Activated naive CD4-positive, alpha-beta T cell treated with anti-CD3 and anti-CD28 coated beads, Interleukin-2, amount 50 U/mL, for 72 hours (primary cell): Measurements from ENCODE around the gene UGT1A4. TPM values are rescaled to one million over a fixed set of nuclear protein-coding genes. Genes with fewer than 3 reads are reported as not detected.

Experiments
- ATAC-seq, 2 donors: fragments of 150-1000 bp; cut with Tn5 transposase; 2 replicates each; pipeline ENCODE4 v1.10.0; 2021; ENCODE audit warnings: mild to moderate bottlenecking in 2 of 2, moderate library complexity in 2 of 2
- DNase-seq, 2 donors: peaks; one replicate each; pipeline ENCODE4 v3.0.0; 2021 to 2022; ENCODE audit warnings: low spot score in 2 of 2
- H3K27ac Mint-ChIP-seq, 2 donors: one replicate each; pipeline ENCODE4 v1.8.0; 2022; ENCODE audit warnings: mild to moderate bottlenecking in 2 of 2, mixed read lengths in 2 of 2
- H3K36me3 Mint-ChIP-seq, 2 donors: one replicate each; pipeline ENCODE4 v1.8.0; 2022; ENCODE audit warnings: mixed read lengths in 2 of 2
- H3K9me3 Mint-ChIP-seq, 2 donors: one replicate each; pipeline ENCODE4 v1.8.0; 2022; ENCODE audit warnings: mixed read lengths in 2 of 2
- total RNA-seq, 2 donors: library from RNA; stranded (reverse); gene quantifications; one replicate each; pipeline ENCODE4 v1.2.3, GENCODE V29; 2022

The UGT1A4 gene
- total RNA-seq, 2 donors from 2014 or later = not detected

- Mint-ChIP-seq H3K36me3 (no peaks in the 10 kb centered on the region), H3K27ac (no peak overlapping the region), H3K9me3 (no peaks in the 10 kb centered on the region)
- peak in 1 of 2 donors; percentile 9 for DNase-seq
- no peak for ATAC-seq
Measured at GRCh38 chr2:233807966-233808935, 89.7 kb downstream of the UGT1A4 start.

GRCh38 chr2:233810385-233810784 is 91.8 kb downstream of the UGT1A4 start:
- ATAC-seq (no peak), DNase-seq (no peak)
- no peaks in the 10 kb centered on the region for H3K9me3 Mint-ChIP-seq
- no peaks in the 10 kb centered on the region for H3K36me3 Mint-ChIP-seq
- H3K27ac Mint-ChIP-seq = no peak overlapping the region

DNA sequence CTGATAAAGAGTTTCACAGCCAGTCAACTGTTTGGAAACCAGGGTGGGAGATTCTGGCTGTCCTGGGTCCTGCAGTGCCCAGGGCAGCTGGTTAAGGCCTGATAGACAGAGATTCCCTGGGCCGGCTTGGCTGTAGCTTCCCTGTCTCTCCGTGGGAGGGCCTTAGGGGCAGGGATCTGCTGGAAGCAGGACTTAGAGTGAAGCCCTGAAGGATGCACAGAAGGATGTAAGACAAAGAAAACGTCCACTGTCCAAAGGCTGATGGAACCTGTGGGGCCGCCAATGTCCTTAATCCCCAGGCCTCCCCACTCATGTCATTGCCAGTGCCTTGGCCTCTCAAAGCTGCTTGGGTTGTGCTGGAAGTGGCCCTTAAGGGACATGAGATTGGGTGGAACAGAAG is 92.6 kb downstream of the UGT1A4 start:
- no peaks in the 10 kb centered on the region for H3K36me3 Mint-ChIP-seq
- no peaks in the 10 kb centered on the region for H3K9me3 Mint-ChIP-seq
- H3K27ac Mint-ChIP-seq = no peak overlapping the region
- DNase-seq (peak in 1 of 2 donors; percentile 14), ATAC-seq (no peak)

GRCh38 chr2:233811732-233812131 is 93.2 kb downstream of the UGT1A4 start:
- no peaks in the 10 kb centered on the region for H3K36me3 Mint-ChIP-seq
- H3K27ac Mint-ChIP-seq = no peak overlapping the region
- DNase-seq = peak in 1 of 2 donors; percentile 16
- H3K9me3 Mint-ChIP-seq = no peaks in the 10 kb centered on the region
- ATAC-seq = no peak

- Mint-ChIP-seq H3K36me3 (no peaks in the 10 kb centered on the region), H3K27ac (no peak overlapping the region), H3K9me3 (no peaks in the 10 kb centered on the region)
- DNase-seq (peak in 1 of 2 donors; percentile 14), ATAC-seq (no peak)
Measured at GRCh38 chr2:233813236-233814055, 94.9 kb downstream of the UGT1A4 start.

DNA sequence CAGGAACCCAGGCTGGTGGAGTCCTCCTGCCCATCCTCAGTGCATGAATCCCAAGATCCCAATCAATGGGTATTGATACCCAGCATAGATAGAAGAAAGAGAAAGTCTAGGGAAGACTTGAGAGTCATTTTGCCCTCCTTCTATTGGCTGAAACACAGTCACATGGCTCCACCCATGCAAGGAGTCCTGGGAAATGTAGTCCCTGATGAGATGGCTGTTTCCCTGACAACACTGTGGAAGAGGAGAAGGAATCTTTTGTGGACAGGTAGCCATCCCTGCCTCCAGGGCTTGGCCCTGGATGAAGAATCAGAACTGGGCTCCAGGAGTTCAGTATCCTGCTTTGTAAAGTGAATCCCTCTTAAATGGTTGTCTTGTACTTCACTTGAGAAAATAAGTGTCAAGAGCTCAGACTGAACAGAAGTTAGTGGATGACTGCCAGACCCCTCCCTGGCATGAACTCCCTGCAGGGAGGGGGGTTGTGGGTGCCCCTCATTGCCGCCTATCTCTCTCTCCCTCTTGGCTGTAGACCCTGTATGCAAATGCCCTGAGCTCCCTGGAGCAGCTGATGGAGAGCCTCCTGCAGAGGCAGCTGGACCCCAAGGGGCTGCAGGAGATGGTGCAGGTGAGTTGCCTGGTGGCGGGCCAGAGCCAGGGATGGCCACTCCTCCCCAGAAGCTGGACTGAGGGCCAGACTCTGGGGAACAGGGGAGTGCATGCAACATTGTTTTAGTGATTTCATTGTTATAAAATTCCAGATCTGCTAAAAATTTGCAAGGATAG is 95.7 kb downstream of the UGT1A4 start:
- H3K9me3 Mint-ChIP-seq = no peaks in the 10 kb centered on the region
- ATAC-seq (peak in 1 of 2 donors; percentile 47), DNase-seq (peak in 1 of 2 donors; percentile 33)

GRCh38 chr2:233815861-233816260 is 97.3 kb downstream of the UGT1A4 start:
- no peaks in the 10 kb centered on the region for H3K36me3 Mint-ChIP-seq
- no peak overlapping the region for H3K27ac Mint-ChIP-seq
- no peaks in the 10 kb centered on the region for H3K9me3 Mint-ChIP-seq
- ATAC-seq (no peak), DNase-seq (no peak)

More for the DNA sequence above, 95.7 kb downstream of the UGT1A4 start:
- Mint-ChIP-seq H3K27ac (no peak overlapping the region), H3K36me3 (no peaks in the 10 kb centered on the region)

GRCh38 chr2:233816334-233816733 is 97.8 kb downstream of the UGT1A4 start:
- Mint-ChIP-seq H3K9me3 (no peaks in the 10 kb centered on the region), H3K36me3 (no peaks in the 10 kb centered on the region)

DNA sequence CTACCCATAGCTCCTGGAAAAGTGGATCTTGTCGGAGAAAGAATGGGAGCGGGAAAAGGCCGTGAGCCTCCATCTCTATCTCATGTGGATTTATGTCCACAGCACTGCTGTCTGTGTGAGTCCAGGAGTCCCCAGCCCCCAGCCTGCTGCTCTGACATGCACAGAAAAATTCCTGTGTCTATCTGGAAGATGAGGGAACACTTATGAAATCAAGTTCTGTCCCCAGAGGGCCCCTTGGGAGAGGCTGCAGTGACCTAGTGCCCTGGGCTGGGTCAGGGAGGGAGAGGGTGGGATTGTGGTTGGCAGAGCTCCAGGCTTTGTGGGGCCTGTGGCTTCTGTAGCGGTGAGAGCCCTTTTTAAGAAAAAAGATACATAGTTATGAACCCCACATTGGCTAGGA is 98.2 kb downstream of the UGT1A4 start:
- Mint-ChIP-seq H3K27ac (no peak overlapping the region), H3K9me3 (no peaks in the 10 kb centered on the region), H3K36me3 (no peaks in the 10 kb centered on the region)
- DNase-seq (no peak), ATAC-seq (no peak)

More at GRCh38 chr2:233816334-233816733, 97.8 kb downstream of the UGT1A4 start:
- DNase-seq (peak in 1 of 2 donors; percentile 23), ATAC-seq (no peak)
- no peak overlapping the region for H3K27ac Mint-ChIP-seq

DNA sequence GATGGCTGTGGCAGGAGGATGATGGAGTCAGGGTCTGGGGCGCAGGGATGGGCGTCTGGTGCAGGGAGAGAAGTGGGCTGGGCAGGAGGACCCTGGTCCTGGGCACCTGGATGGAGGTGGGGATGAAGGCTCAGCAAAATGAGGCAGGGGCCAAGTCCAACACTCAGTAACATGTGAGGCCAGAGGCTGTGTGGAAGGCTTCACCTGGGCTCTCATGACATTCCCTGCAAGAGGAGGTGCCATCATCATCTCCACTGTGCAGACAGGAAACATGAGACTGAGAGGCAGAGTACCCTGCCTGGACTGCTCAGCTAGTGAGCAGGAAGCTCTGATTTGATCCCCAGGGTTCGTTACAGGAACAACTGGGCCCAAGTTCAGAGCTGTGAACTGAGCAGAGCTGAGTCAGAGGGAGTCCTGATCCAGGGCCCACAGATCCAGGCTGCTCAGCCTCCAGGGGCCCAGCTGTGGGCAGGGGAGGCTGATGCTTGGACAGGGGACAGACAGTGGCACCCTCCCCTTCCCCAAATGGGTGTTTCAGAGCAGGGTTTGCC is 98.9 kb downstream of the UGT1A4 start:
- no peak for ATAC-seq
- H3K36me3 Mint-ChIP-seq = no peaks in the 10 kb centered on the region
- peak in 1 of 2 donors; percentile 16 for DNase-seq
- no peak overlapping the region for H3K27ac Mint-ChIP-seq
- no peaks in the 10 kb centered on the region for H3K9me3 Mint-ChIP-seq

- DNase-seq = peak in 1 of 2 donors; percentile 20
- no peak for ATAC-seq
- Mint-ChIP-seq H3K9me3 (no peaks in the 10 kb centered on the region), H3K36me3 (no peaks in the 10 kb centered on the region), H3K27ac (no peak overlapping the region)
Measured at GRCh38 chr2:233817995-233818638, 99.6 kb downstream of the UGT1A4 start.

- Mint-ChIP-seq H3K27ac (no peak overlapping the region), H3K9me3 (no peaks in the 10 kb centered on the region), H3K36me3 (no peaks in the 10 kb centered on the region)
- DNase-seq (peak in 1 of 2 donors; percentile 48), ATAC-seq (no peak)
Measured at GRCh38 chr2:233818639-233819621, 100.4 kb downstream of the UGT1A4 start.

GRCh38 chr2:233819884-233820773 is 101.6 kb downstream of the UGT1A4 start:
- H3K27ac Mint-ChIP-seq = peak overlapping the region in 1 of 2 donors; percentile 68
- no peak for ATAC-seq
- DNase-seq = peak in 1 of 2 donors; percentile 46
- H3K36me3 Mint-ChIP-seq = no peaks in the 10 kb centered on the region
- no peaks in the 10 kb centered on the region for H3K9me3 Mint-ChIP-seq

DNA sequence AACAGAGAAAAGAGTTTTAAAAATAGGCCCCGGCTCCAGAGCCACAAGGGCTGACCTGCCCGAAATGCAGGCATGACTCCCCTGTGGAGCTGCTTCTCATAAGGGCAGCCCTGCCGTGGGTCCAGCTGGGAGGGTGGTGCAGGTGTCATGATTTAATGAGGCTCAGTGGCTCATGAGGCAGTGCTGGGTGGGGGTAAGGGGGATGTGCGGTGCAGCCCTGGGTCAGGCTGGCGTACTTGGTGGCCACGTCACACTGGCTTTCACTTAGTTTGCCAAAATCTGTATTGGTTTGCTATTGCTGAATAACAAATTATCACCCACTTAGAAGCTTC is 102.2 kb downstream of the UGT1A4 start:
- no peaks in the 10 kb centered on the region for H3K36me3 Mint-ChIP-seq
- H3K9me3 Mint-ChIP-seq = no peaks in the 10 kb centered on the region
- DNase-seq (peak in 1 of 2 donors; percentile 44), ATAC-seq (no peak)
- H3K27ac Mint-ChIP-seq = no peak overlapping the region
